SHP77 treated with DMSO at 0.1 percent for 48 hours (cell line): ENCODE measurements around the gene SFSWAP.

Experiments used
- DNase-seq: peaks from one replicate; lab custom pipeline; 2025; lab: John Stamatoyannopoulos, UW

The SFSWAP gene

DNA sequence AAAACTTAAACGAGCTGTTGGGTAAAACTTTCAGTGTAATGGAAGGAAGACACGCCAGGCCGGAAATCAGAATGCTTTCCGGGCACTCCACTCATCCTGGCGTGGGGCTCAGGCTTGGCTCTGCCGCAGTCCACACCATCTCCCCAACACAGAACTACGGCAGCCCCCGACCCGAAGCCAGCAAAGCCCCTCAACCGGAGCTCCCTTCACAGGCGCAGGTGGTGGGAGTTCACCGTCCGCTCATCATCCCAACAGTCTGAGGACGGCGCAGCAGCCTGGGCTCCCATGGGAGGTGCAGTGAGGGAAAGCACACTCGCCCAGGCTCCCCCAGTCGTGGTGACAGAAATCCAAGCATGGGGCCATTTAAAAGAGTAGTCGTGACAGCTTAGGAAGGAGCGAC, 106.4 kb downstream of the SFSWAP start:
- DNase-seq: no peak

DNA sequence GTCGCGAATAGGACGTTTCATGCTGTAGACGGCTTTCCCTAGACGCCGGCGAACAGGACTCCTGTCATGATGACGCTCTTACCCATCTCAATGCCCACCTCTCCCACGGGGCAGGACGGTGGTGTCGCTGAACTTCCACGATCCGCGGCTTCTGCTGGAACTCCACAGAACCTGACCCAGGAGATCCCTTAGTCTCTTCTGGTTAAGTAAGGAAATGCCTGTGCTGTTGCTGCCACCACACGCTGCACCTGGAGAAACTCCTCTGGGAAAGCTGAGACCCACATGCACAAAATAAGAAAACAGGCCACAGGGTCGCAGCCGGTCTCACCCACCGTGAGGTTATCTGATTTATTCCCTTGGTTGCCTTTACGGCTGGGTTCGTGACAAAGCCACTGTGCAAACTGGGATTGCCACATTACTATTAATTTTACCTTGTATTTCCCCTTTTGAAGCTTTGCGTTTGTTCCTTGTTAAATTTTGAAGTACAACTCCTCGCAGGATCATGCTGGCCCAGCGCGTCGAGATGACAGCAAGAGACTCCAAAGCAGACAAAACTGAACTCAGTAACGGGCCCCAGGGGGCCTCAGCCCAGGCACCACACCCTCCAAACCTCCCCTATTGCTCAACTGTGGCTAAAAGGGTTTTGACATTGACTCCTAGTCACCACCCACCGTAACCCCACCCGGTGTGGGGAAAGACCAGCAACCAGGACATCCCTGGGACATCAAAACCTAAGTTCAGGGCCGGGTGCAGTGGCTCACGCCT, 108.1 kb downstream of the SFSWAP start:
- no peak for DNase-seq

DNA sequence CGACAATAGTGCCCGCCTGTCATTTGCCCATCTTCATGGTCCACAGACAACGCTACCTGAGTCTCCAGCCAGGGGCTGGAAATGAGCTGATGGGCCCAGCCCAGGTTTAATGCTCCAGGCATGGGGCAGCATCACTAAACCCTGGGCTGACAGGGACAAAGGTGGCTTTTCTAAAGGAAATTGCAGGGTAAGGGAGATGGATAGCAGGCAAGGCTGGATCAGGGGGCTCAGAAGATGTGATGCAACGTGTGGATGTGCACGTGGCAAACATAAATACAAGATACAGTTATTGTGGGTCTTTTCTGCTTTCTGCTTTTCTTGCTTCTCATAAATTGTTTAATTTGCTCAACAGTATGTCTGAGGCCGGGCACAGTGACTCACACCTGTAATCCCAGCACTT, 113.6 kb downstream of the SFSWAP start:
- DNase-seq: no peak

DNA sequence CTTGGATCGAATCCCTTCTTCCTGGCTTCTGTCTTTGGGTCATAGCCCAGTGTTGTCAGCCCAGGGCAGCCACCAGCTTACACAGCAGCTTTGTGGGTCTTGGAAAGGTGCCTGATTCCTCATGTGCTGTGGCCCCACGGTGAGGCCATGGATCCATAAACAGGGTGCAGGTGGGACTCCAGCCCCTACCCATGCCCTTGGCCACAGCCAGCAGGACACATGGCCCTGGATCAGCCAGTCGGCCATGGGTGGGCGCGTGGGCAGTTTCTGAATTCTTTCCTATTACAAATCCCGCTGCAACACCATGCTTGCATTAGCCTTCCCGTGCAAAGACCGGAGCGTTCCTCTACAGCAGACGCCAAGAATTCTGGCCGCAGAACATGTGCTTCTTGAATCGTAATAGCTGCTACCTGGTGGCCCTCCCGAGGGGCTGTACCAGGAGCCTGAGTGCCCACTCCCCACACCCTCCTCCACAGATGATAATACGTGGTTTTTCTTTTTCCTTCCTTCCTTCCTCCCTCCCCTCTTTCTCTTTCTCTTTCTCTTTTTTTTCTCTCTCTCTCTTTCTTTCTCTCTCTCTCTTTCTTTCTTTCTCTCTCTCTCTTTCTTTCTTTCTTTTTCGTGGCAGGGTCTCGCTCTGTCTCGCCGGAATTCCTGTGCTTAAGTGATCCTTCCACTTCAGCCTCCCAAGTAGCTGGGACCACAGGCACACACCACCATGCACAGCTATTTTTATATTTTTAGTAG, 114.4 kb downstream of the SFSWAP start:
- no peak for DNase-seq

DNA sequence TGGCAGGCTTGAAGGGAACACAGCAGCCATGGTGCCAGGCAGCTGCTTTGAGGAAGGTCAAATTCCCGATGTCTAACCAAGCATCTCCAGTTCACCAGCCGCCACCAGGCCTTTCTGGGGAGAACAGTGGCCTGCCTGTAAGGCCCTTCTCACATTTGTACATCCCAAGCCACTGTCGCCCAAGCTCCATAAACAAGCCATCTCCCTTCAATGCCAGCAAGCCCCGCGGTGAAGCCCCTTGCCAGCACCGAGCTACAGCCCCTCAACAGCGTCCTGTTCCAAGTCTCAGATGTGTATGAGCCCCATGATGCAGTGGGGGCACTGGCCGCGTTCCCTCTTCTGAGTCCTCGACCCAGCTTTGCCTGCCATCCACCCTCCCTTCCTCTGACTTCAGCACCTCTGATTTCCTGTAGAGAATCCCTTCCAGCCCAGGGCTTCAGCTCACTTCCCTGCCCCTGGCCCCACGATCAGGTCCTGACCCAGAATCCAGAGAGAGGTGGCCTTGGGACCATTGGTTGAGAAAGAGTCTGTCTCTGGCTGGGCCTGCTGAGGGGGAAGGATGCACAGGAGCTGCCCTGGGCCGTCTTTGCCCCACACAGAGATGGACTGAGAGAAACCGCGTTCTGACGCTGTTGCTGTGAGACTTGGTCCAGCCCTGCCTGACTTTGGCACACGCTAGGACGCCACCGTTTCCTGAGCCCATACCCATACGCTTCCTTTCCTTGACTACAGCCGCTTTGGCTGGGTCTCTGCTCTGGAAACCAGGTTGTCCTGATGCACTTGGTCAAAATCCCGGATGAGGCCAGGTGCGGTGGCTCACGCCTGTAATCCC, 115.4 kb downstream of the SFSWAP start:
- no peak for DNase-seq

DNA sequence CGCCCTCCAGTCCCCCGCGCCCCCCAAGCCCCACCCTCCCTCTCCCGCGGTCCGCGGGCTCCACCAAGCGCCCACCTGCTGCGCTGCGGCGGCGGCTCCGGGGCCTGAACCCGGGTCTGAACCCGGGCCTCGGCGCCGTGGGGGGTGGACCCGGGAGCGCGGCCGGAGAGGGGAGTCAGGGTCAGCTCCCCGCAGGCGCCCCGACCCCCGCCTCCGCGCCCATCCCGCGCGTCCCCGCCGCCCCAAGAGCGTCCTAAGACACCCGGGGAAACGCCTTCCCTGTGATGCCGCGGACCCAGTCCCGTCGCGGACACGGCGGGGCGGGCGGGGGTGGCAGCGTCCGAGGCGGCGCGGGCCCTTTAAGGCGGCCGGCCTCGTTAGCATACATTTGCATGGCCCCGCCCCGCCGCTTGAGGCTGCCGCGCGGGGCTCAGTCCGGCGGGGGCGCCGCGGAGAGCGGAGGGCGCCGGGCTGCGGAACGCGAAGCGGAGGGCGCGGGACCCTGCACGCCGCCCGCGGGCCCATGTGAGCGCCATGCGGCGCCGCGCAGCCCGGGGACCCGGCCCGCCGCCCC, 117.2 kb downstream of the SFSWAP start, which contains the start of gene MMP17:
MMP17 (plus strand) TSS at position 433 of the 574 bp plus-strand sequence; CDS start at position 535, 102 bp downstream.
- no peak for DNase-seq

DNA sequence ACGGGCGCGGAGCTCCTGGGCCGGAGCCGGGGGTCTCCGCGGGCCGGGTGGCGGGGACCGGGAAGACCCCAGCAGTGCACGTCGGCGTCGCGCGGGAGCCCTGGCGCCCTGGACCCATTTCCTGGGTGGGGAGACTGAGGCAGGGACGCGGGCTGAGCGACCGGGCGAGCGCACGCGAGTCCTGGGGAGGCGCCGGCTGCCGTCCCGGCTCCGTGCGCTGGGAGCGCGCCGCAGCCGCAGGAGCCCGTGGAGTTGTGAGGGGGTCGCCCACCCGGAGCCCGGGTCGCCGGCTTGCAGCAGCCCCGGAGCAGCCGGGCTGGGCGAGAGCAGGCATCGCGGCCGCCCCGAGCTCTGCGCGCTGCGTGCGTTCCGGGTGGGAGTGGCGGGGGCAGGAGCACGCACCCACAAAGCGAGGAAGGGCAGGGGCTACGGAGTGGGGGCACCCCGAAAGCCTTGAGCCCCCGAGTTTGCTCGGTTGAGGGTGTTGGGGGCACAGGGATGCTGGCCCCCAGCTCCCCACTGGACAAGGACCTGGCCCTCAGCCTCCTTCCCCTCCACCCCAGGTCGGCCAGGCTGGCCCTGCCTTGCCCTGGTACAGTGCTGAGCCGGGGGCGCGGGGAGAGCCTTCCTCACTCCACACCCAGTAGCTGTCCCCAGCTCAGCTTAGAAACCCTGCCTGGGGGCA, 117.9 kb downstream of the SFSWAP start:
- no peak for DNase-seq

DNA sequence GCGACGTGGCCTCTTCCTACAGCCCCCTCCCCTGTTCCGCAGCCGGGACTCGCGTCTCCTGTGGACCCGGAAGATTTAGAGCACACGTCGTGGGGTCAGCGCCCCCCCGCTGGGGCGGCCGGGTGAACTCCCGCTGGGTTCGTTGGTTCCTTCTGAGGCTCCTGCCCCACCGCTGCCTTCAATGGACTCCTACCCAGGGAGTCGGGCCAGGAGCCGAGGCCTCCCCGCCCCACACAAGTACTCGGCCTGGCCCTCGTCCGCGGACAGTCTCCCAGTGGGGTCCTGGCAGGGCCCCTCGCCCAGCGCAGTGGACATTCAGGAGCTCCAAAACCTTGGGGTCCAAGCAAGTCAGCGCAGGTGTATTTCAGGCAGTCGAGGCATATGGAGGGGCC, 118.5 kb downstream of the SFSWAP start:
- DNase-seq: no peak

DNA sequence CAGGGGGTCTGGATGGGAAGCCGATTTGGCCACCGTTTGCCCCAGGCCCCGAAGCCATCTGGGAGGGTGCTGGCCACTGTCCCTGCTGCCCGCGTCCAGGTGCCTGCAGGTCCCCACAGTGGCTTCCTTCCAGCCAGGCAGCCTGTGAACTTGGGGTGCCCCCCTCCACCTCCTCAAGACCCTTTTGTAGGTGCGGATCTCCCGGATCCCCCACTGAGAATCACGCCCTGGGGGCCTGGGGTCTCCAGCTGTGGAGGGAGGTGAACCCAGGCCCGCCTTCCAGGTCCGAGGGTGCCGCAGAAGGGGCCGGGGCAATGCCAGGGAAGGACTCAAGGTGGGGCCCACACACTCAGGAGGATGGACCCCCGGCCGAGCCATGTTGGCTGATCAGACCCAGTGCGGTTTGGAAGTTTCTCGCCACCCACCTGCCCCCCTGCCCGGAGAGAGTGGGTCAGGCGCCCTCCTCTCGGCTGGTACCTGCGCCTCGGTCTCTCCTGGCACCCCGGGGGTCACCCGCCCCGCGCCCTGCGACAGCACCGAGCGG, 119.0 kb downstream of the SFSWAP start:
- no peak for DNase-seq

DNA sequence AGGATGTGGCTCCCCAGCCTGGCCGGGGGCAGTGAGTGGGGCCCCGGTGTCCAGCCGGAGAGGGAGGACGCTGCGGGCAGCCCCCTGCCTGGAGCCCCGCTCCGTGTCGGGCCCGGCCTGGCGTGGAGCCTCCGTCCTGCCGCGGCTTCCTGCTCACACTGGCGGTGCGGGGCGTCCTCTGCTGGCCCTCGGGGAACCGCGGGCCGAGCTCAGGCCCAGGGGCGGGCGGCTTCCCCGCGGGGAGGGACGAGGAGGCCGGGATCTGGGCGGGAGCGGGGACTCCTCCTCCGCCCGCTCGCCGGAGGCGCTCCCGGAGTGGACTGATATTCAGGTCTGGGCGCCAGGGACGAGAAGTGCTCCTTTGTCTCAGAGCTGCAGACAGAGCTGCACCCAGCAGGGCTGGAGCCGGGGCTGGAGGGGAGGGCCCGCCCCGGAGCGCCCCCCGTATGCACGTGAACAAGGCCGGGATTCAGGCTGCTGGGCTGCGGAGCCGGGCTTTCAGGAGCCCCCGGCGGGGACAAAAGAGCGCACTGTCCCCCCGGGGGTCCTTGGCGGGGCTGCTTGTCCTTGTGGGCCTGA, 119.5 kb downstream of the SFSWAP start:
- DNase-seq: peak; percentile 40

DNA sequence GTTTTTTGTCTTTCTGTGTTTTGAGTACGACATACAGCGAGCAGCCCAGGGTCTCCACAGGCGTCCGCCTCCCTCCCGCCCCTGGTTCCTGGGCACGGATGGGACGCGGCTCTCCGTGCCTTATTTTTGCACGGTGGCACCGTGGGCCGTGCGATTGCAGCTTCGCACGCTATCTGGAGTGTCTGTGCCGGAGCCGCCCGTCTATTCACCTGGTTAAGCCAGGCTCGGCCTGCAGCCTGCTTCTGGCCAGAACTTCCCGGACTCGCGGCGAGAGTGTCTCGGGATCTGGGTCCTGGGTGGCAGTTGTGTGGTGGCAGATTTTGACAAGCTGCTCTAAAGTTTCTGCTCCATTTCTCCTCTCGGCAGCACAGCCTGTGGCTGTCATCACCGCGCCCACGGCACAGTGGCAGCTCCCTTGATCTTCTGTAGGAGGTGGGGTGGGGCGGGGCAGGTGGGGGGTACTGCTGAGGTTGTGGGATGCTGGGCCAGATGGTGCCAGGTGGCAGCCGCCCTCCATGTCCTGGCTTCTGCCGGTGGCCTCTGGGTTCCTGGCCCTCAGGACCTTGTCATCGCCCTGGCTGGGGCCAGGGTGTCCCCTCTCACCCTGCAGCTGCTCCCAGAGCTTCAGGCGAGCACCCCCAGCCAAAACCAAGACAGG, 120.2 kb downstream of the SFSWAP start:
- DNase-seq: peak; percentile 20

DNA sequence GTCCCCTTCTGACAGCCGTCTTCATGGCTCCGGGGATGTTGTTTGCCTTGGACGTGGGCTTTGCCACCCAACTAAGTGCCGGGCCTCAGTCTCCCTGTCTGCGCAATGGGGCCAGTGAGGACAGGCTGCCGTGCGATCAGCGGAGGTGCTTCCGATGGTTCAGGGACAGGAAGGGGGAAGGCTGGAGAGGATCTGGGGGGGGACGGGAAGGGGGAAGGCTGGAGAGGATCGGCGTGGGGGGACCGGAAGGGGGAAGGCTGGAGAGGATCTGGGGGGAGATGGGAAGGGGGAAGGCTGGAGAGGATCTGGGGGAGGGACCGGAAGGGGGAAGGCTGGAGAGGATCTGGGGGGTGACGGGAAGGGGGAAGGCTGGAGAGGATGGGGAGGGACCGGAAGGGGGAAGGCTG, 120.7 kb downstream of the SFSWAP start:
- DNase-seq: no peak

DNA sequence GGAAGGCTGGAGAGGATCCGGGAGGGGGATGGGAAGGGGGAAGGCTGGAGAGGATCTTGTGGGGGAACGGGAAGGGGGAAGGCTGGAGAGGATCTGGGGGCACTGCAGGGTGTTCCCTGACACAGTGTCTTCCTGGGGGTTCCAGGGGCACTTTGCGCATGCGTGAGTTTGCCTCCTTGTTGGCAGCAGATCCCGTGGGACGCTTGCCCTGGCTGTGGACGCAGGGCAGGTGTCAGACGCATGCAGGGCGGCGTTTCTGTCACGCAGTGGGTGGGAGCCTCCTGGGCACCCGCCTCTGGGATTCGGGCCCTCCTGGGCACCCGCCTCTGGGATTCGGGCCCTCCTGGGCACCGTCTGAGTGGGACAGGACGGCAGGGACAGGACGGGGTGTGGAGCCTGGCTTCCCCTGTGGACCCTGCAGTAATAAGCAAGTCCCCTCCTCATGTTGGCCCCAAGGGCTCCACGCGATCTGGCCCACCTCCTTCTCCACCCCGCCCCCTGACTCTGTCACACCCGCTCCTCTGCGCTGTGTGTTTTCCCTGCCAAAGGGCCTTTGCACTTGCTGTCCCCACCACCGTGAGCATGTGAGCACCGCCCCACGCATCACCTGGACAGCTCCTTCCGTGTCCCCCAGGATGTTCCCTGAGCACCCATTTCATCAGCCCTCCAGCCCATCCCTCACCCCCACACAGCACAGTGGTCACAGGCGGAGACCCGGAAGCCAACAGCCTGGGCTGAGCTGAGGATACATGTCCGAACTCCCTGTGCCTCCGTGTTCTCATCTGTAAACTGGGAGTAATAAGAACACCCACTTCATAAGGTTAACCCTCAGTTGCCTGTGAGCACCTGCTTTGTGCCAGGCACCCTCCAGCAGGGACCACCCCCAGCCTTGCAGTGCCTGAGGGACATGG, 121.7 kb downstream of the SFSWAP start:
- no peak for DNase-seq

DNA sequence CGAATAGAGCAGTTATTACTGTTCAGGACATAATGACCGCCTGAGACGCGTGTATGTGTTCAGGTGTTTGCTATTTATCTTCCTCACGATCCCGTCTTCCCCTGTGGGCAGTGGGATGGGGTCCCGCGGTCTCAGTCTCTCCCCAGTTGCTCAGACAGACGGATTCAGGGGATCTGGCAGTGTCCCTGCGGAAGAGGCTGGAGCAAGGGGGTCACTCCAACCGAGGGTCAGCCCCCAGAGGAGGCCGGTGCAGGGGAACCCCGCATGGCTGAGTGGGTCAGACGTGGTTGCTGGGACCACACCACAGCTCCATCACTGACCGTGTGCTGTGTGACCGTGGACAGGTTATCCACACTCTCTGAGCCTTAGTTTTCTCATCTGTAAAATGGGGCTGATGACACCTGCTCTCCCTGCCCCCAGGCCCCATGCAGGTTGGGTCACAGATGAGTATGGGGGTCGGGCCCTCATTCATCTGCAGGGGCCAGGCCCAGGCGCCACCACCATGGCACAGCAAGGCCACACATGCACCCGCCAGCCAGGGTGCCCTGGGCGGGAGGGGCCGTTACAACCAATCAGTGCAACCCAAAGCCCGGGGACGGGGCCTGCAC, 122.5 kb downstream of the SFSWAP start:
- no peak for DNase-seq

DNA sequence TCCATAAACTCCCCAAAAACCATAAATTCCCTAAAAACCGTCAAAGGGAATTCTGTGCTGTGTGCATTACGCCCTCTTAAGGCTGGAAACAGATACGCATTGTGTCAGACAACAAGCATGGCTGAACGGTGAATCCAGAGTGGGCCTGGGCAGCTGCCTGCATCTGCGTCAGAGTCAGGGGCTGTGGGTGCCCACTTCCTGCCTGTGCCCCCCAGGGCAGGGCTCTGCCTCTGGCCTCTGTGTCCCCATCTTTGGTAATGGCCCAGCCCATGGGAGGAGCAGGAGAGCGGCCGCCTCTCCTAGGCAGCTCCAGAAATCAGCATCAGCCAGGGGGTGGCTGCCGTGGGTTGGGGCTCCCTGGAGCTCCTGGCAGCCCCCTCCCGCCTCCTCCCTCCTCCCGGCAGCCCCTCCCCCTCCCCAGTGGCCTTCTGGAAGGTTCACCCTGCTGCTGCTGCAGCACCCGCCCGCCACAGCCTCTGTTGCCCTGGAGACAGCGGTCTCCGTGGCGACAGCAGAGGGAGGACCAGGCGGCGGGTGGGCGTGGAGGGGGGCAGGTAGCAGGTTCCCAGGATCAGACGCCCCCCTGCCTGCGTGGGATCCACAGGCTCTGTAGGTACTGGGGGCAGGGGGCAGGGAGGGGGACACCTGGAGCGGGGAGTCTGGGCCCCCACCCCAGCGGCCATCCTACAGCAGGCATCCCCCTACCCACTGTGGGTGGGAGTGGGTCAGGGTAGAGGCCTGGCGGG, 123.2 kb downstream of the SFSWAP start:
- DNase-seq: peak; percentile 6

DNA sequence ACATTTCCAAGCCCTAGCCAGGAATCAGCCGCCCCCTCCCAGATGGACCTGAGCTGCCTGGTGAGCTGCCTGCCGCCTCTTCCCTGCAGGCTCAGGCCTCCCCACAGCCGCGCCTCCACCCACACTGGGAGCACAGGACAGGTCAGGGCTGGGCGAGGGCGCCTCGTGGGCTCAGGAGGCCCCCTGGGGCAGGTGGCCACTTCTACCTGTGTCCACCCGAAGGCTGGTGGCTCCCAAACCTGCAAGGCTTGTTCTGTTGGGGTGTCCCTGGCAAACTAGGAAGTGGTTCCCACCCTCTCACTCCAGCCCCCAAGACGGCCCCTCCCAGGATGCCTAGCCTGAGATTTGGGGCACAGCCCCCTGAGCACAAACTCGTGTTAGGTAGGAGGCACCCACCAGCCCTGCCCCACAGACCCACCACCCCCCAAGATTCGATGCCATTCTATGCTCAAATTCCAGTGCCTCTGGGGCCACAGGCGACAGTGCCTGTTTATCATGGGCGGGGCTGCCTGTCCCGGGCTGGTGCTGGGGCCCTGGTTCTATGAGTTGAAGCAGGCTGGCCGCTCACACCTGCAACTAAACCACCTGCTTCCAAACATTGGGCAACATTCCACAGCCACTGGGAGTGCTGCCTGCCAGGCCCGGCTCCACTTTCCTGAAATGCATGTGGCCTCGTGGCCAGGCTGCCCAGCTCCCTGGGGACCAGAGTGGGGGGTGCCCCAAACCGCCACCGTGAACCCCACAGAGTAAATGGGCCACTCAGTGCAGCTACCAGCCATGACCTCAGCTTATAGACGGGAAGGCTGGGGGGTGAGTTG, 124.1 kb downstream of the SFSWAP start:
- DNase-seq: no peak

DNA sequence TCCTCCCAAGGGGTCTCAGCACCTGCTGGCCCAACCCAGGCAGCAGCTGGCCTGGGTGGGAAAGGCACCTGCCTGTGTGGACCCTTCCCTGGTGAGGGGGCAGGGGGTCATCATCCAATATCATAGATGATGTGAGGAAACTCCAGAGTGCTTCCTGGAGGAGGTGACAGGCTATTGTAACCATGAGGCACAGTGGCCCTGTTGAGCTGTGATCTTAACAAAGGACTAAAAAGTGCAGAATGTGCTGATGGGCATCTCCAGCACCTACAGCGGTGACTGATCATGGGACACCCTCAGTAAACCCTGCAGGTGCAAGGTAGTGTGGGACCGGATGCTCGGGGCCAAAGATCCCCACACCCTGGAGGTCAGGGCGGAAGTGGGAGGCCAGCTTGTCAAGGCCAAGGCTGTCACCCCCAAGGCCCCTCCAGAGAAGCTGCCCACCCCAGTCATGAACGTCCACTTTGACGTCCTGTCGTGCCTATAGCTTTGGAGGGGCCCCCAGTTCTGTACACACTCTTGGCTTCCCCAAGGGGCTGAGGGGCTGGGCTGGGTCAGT, 124.8 kb downstream of the SFSWAP start:
- no peak for DNase-seq
